Measurements from ENCODE around the gene ABHD17A. TPM values are rescaled to one million over a fixed set of nuclear protein-coding genes. Genes with fewer than 3 reads are reported as not detected.

The ABHD17A gene
- total and polyA plus RNA-seq, 2 donors (not counting 1 experiment from before 2014, with no cell fraction given), result 63.1 to 134 TPM

DNA sequence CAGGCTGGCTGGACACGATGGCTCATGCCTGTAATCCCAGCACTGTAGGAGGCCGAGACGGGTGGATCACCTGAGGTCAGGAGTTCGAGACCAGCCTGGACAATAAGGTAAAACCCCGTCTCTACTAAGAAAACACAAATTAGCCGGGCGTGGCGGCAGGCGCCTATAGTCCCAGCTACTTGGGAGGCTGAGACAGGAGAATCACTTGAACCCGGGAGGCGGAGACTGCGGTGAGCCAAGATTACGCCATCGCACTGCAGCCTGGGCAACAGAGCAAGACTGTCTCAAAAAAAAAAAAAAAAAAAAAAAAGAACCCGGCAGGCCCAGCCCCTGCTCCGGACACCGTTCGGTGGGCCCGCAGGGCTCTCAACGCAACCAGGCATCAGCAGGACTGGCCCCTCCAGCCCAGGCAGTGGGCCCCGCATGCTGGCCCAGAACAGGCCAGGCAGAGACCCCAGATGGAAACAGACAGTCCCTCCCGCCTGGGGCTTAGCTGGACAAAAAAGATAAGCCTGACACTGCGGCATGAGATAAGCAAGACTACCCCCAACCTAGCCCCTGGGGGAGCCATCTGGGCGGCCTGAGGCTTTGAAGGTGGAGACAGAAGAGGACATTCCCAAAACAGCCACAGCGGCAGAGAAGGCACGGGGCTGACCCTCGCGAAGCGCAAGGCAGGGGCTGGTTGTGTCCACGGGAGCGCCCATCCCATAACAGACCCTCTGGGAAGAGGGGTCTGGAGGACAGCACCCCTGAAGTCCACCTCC lies 48.7 kb downstream of the ABHD17A start:
- Histone ChIP-seq H4K20me1 (ENCODE audit: control insufficient read depth, insufficient read depth, low read length, poor library complexity, severe bottlenecking) (peaks cover 96% of the 10 kb centered on the region), H3K4me1 (ENCODE audit: control insufficient read depth in 2 of 2, insufficient read depth in 2 of 2, low read length in 2 of 2) (peaks cover 11 to 12% of the 10 kb centered on the region in 2 donors), H3K27ac (ENCODE audit: low read length in 2 of 2) (no peak overlapping the region), H3K79me2 (ENCODE audit: control insufficient read depth, insufficient read depth, low read length) (peaks cover 94% of the 10 kb centered on the region), H3K4me2 (replicated peaks; ENCODE audit: low read depth, low read length, poor library complexity, severe bottlenecking) (no peak overlapping the region), H3K36me3 (replicated peaks in 1 of 2; ENCODE audit: control extremely low read depth in 1 of 2, control insufficient read depth in 1 of 2, extremely low read depth in 1 of 2, insufficient read depth in 2 of 2, low read length in 1 of 2) (peaks cover 0 to 7% of the 10 kb centered on the region in 2 experiments), H3K27me3 (replicated peaks in 1 of 4; ENCODE audit: control extremely low read depth in 1 of 4, control insufficient read depth in 3 of 4, insufficient read depth in 4 of 4, low read length in 3 of 4) (no peaks in the 10 kb centered on the region), H2AFZ (ENCODE audit: insufficient read depth, low read depth, low read length, poor library complexity, severe bottlenecking) (no peak overlapping the region), H3K9me3 (ENCODE audit: control extremely low read depth in 1 of 3, control insufficient read depth in 2 of 3, insufficient read depth in 1 of 3, low read length in 2 of 3) (no peaks in the 10 kb centered on the region), H3K9ac (ENCODE audit: low read length) (no peak overlapping the region), H3K4me3 (ENCODE audit: control extremely low read depth in 1 of 5, extremely low read depth in 1 of 5, insufficient read depth in 1 of 5, low read depth in 2 of 5, low read length in 4 of 5) (no peak overlapping the region)
- no peak overlapping the region for H3K27ac Mint-ChIP-seq
- TF ChIP-seq EZH2 (IDR thresholded peaks at IDR 0.05; ENCODE audit: borderline replicate concordance, insufficient read depth, low read depth, low read length, poor library complexity, severe bottlenecking), result no peak
- TF ChIP-seq, protein P1, sequence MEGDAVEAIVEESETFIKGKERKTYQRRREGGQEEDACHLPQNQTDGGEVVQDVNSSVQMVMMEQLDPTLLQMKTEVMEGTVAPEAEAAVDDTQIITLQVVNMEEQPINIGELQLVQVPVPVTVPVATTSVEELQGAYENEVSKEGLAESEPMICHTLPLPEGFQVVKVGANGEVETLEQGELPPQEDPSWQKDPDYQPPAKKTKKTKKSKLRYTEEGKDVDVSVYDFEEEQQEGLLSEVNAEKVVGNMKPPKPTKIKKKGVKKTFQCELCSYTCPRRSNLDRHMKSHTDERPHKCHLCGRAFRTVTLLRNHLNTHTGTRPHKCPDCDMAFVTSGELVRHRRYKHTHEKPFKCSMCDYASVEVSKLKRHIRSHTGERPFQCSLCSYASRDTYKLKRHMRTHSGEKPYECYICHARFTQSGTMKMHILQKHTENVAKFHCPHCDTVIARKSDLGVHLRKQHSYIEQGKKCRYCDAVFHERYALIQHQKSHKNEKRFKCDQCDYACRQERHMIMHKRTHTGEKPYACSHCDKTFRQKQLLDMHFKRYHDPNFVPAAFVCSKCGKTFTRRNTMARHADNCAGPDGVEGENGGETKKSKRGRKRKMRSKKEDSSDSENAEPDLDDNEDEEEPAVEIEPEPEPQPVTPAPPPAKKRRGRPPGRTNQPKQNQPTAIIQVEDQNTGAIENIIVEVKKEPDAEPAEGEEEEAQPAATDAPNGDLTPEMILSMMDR (IDR thresholded peaks at IDR 0.05), result no peak
- ChIA-PET CTCF (interaction anchor here (1.4 to 4.9 kb wide), 5 partner anchors 10 to 272 kb away, joined by 3 to 57 read pairs (median 5); no protein-coding TSS in a partner anchor), POLR2A (no interaction called here)
- peaks cover 33% of the 10 kb centered on the region for H3K4me1 Mint-ChIP-seq
- DNase-seq, result no peak
- intact Hi-C loops (cut with micrococcal nuclease), result no loop called here
- H3K4me3 Mint-ChIP-seq, result no peak overlapping the region
- ATAC-seq (ENCODE audit: low read depth), result no peak
- no peaks in the 10 kb centered on the region for H3K9me3 Mint-ChIP-seq (ENCODE audit: insufficient read depth)
- H3K27me3 Mint-ChIP-seq, result no peaks in the 10 kb centered on the region
- WGBS (ENCODE audit: insufficient coverage), result 97% methylated on average over 29 of the region's 31 CpGs

DNA sequence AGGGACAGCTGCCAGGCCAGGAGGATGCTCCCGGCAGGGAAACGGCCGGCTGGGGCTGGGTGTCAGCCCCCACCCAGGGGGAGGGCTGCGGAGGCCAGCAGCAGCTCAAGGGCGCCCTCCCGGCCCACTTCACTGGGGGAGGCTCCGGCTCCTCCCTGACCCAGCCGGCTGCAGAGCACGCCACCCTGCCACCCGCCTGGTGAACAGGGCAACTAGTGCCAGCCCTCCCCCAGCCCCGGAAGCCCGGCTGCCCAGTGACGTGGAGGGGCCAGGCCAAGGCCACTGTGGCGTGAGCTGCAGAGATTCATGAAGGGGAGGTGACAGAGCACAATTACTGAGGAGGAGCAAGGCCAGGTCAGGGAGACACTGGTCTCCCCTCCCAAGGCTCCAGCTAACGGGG lies 51.8 kb downstream of the ABHD17A start:
- no peak overlapping the region for H3K4me3 ChIP-seq (ENCODE audit: control extremely low read depth in 1 of 5, extremely low read depth in 1 of 5, insufficient read depth in 1 of 5, low read depth in 2 of 5, low read length in 4 of 5)
- no peak overlapping the region for H2AFZ ChIP-seq (ENCODE audit: insufficient read depth, low read depth, low read length, poor library complexity, severe bottlenecking)
- DNase-seq, result no peak
- no peak overlapping the region for H3K27ac ChIP-seq (ENCODE audit: low read length in 2 of 2)
- no peak overlapping the region for H3K4me2 ChIP-seq (replicated peaks; ENCODE audit: low read depth, low read length, poor library complexity, severe bottlenecking)
- Mint-ChIP-seq H3K4me3 (no peak overlapping the region), H3K4me1 (peaks cover 8% of the 10 kb centered on the region), H3K9me3 (ENCODE audit: insufficient read depth) (no peaks in the 10 kb centered on the region), H3K27ac (no peak overlapping the region), H3K27me3 (no peaks in the 10 kb centered on the region)
- WGBS (ENCODE audit: insufficient coverage), result 96% methylated on average over 14 of the region's 15 CpGs
- TF ChIP-seq, protein P1 (IDR thresholded peaks at IDR 0.05), result no peak
- TF ChIP-seq EZH2 (IDR thresholded peaks at IDR 0.05; ENCODE audit: borderline replicate concordance, insufficient read depth, low read depth, low read length, poor library complexity, severe bottlenecking), result no peak
- no peak overlapping the region for H3K9ac ChIP-seq (ENCODE audit: low read length)
- peaks cover 0 to 20% of the 10 kb centered on the region in 2 experiments for H3K36me3 ChIP-seq (replicated peaks in 1 of 2; ENCODE audit: control extremely low read depth in 1 of 2, control insufficient read depth in 1 of 2, extremely low read depth in 1 of 2, insufficient read depth in 2 of 2, low read length in 1 of 2)
- peaks cover 3 to 8% of the 10 kb centered on the region in 2 donors for H3K4me1 ChIP-seq (ENCODE audit: control insufficient read depth in 2 of 2, insufficient read depth in 2 of 2, low read length in 2 of 2)
- peaks cover 85% of the 10 kb centered on the region for H3K79me2 ChIP-seq (ENCODE audit: control insufficient read depth, insufficient read depth, low read length)
- CTCF ChIA-PET, result interaction anchor here (1.2 kb wide), 1 partner anchor 15 kb away, joined by 3 read pairs; no protein-coding TSS in a partner anchor
- no peaks in the 10 kb centered on the region for H3K9me3 ChIP-seq (ENCODE audit: control extremely low read depth in 1 of 3, control insufficient read depth in 2 of 3, insufficient read depth in 1 of 3, low read length in 2 of 3)
- no peaks in the 10 kb centered on the region for H3K27me3 ChIP-seq (replicated peaks in 1 of 4; ENCODE audit: control extremely low read depth in 1 of 4, control insufficient read depth in 3 of 4, insufficient read depth in 4 of 4, low read length in 3 of 4)
- peaks cover 97% of the 10 kb centered on the region for H4K20me1 ChIP-seq (ENCODE audit: control insufficient read depth, insufficient read depth, low read length, poor library complexity, severe bottlenecking)
- intact Hi-C loops (cut with micrococcal nuclease), result no loop called here
- ATAC-seq (ENCODE audit: low read depth), result no peak
- POLR2A ChIA-PET, result no interaction called here

All from B cell (primary cell).